Muscle of leg (tissue), 11 donors: ENCODE results near the gene NFAT5. TPM values are rescaled to one million over a fixed set of nuclear protein-coding genes. Genes with fewer than 3 reads are reported as not detected.

Source experiments
- DNase-seq: peaks from one replicate; pipeline ENCODE4 v3.0.0; 2013
- H3K27ac ChIP-seq: one replicate; pipeline ENCODE4 v1.5.1; 2013; ENCODE audit warnings: mild to moderate bottlenecking, low read length, control low read depth
- H3K27me3 ChIP-seq: one replicate; pipeline ENCODE4 v1.6.1; 2013; ENCODE audit warnings: low read length; ENCODE audit not compliant: control insufficient read depth, insufficient read depth
- H3K36me3 ChIP-seq: one replicate; pipeline ENCODE4 v1.6.1; 2013; ENCODE audit warnings: low read length; ENCODE audit not compliant: control insufficient read depth, insufficient read depth
- H3K4me1 ChIP-seq: one replicate; pipeline ENCODE4 v1.6.1; 2013; ENCODE audit warnings: low read length; ENCODE audit not compliant: control insufficient read depth, insufficient read depth
- H3K4me3 ChIP-seq: one replicate; pipeline ENCODE4 v1.5.1; 2013; ENCODE audit warnings: low read length, control low read depth
- H3K9me3 ChIP-seq: replicated peaks from 2 replicates; pipeline ENCODE4 v1.6.1; 2013; ENCODE audit warnings: low read depth, low read length; ENCODE audit not compliant: control insufficient read depth
- WGBS: methylation state at CpG from one replicate; pipeline ENCODE4 v1.1.5; 2013; ENCODE audit warnings: missing lambda C conversion rate; ENCODE audit not compliant: insufficient coverage; 5-methylcytosine and 5-hydroxymethylcytosine counted together
- polyA plus RNA-seq, 8 donors: library from polyadenylated mRNA; unstranded; fragments of 120-200 nt; gene quantifications; one replicate each; pipeline versions ENCODE4 v1.2.1 to v1.2.3, GENCODE V29; 2013; ENCODE audit warnings: inconsistent platforms in 1 of 8, low replicate concordance in 1 of 8; ENCODE audit not compliant: insufficient read length in 8 of 8, insufficient read depth in 1 of 8
- total RNA-seq: library from RNA; stranded (reverse); fragments of 120-200 nt; gene quantifications from one replicate; pipeline ENCODE4 v1.2.4, GENCODE V29; 2013

The NFAT5 gene
- total and polyA plus RNA-seq, 9 donors = 8.2 to 21.1 (median 12.8) TPM

DNA sequence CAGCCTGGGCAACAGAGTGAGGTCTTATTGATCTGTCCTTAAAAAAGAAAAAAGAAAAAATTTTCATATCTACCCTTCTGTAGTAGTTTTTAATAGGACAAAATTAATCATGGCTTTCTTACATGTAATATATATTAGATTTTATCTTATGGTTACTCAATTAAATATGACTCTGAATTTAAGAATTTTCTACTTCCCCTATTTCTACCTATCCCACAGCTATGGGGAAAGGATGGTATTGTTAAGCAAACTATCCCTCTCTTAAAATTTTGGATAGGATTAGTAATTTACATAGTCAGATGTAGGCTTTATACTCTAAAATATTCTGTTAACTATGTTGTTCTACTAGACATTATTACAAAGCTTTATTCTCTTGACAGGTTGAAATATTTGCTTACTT, 98.1 kb downstream of the NFAT5 start:
- no peak overlapping the region for H3K4me3 ChIP-seq
- peaks cover 14% of the 10 kb centered on the region for H3K36me3 ChIP-seq
- no peak overlapping the region for H3K27ac ChIP-seq
- H3K27me3 ChIP-seq = no peaks in the 10 kb centered on the region
- H3K9me3 ChIP-seq = no peaks in the 10 kb centered on the region
- no peak for DNase-seq
- H3K4me1 ChIP-seq = no peaks in the 10 kb centered on the region

DNA sequence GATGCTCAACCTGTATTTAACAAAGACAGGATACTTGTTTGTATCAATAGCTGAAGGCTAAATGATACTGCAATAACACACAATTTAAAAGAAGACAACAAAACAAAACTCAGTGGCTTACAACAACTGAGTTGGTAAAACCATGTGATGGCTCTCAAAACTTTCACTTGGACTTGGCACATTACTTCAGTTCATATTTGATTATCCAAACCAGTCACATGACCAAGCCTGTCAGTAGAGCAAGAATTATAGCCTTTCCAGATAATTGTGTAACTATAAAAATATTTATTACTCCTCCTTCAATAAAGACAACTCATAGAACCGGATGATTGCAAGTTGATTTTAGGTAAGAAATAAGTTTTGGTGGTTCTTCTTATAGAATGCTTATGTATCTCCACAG, 103.8 kb downstream of the NFAT5 start:
- Histone ChIP-seq H3K27ac (no peak overlapping the region), H3K9me3 (no peaks in the 10 kb centered on the region), H3K27me3 (no peaks in the 10 kb centered on the region), H3K4me3 (no peak overlapping the region), H3K4me1 (no peaks in the 10 kb centered on the region), H3K36me3 (peaks cover 21% of the 10 kb centered on the region)
- DNase-seq = no peak
- no CpG with 5 or more reads among the region's 1 CpG for WGBS

DNA sequence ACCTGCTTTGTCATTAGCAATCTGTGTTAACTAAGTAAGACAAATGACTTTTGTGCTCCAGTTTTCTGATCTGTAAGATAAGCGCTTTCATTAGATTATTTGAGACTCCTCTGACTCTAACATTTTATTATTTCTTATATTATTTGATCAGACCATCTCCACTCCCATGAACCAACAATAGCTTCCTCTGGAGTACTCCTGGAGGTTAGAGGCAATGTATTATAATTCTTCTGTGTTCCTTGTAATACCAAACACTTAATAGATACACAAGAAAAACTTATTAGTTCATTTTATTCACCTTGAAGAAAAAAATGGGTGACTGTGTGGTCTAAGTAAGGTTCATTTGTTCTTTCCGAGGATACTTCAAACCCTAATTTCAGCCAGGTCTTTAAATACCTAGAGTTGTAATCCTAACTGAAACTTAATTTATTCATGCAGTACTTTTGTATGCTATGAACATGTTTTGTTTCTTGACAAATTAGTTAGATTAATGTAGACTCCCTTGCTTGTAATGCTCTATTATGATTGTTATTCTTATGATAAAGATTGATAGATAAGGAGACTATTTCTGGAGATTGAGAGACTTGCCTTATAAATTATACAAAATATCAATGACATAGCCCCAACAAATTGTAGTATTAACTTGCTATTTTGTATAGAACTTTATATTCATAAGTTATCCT, 106.7 kb downstream of the NFAT5 start:
- Histone ChIP-seq H3K4me3 (no peak overlapping the region), H3K9me3 (no peaks in the 10 kb centered on the region), H3K4me1 (no peaks in the 10 kb centered on the region), H3K27ac (no peak overlapping the region), H3K36me3 (peaks cover 20% of the 10 kb centered on the region), H3K27me3 (no peaks in the 10 kb centered on the region)
- no peak for DNase-seq
- WGBS = no CpG with 5 or more reads among the region's 2 CpGs

DNA sequence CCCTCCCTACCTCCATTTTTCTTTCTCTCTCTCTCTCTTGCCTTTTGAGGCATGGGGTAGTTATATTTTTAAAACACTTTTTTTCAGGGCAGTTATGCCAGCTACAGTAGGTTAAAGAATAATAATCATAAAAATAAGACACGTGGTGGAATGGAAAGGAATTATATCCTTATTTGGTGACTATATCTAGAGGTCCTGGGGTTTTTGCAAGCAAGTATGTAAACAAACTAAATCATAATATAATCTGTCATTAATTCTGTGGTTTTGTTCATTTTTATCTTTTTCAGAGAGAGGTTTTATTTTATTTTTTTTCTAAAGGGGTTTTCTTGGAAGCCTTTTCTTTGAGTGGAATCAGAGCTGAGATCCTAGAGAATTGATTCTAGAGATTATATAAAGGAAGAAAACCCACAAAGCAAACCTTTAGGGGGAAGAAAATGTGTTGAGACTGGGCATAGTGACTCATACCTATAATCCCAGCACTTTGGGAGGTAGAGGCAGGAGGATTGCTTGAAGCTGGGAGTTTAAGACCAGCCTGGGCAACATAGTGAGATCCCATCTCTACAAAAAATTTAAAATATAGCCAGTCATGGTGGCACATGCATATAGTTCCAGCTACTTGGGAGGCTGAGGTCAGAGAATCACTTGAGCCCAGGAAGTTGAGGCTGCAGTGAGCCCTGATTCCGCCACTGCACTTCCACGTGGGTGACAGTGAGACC, 107.4 kb downstream of the NFAT5 start:
- no peak for DNase-seq
- no peaks in the 10 kb centered on the region for H3K27me3 ChIP-seq
- no peak overlapping the region for H3K27ac ChIP-seq
- WGBS = no CpG with 5 or more reads among the region's 3 CpGs
- no peaks in the 10 kb centered on the region for H3K4me1 ChIP-seq
- H3K9me3 ChIP-seq = no peaks in the 10 kb centered on the region
- H3K36me3 ChIP-seq = peaks cover 25% of the 10 kb centered on the region
- H3K4me3 ChIP-seq = no peak overlapping the region

DNA sequence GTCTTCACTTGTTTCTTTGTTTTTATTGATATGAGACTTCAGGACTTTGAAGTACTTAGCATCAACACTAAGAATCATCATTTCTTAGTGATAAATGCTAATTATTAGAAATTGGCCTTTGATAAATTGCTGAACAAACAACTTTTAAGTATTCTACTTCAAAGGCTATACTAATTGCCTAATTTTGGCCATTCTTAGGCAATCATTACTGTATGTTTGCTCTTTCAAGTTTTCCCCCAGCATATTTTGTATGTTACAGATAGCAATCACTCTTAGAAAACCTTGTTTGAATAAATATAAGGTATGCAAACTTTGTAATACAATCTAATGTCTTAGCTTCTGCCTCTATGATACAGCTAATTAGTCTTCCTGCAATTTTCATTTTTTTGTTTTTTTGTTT, 114.6 kb downstream of the NFAT5 start:
- Histone ChIP-seq H3K4me3 (no peak overlapping the region), H3K36me3 (peaks cover 26% of the 10 kb centered on the region), H3K27me3 (no peaks in the 10 kb centered on the region), H3K4me1 (no peaks in the 10 kb centered on the region), H3K27ac (no peak overlapping the region), H3K9me3 (no peaks in the 10 kb centered on the region)
- no peak for DNase-seq

DNA sequence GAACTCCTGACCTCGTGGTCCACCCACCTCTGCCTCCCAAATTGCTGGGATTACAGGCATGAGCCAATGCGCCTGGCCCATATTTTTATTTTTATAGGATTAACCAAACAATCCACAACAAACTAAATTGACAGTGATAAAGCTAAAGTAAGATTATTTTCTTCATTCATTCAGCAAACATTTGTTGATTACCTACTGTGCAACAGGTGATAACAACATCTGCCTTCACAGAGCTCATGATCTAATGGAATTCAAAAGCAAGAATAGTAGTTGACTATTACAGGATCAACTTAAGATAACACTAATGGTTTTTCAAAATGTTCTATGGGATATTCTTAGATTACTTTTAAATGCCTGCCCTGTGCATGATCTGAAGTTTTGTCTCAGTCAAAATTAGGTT, 122.8 kb downstream of the NFAT5 start:
- peaks cover 27% of the 10 kb centered on the region for H3K36me3 ChIP-seq
- WGBS = no CpG with 5 or more reads among the region's 2 CpGs

DNA sequence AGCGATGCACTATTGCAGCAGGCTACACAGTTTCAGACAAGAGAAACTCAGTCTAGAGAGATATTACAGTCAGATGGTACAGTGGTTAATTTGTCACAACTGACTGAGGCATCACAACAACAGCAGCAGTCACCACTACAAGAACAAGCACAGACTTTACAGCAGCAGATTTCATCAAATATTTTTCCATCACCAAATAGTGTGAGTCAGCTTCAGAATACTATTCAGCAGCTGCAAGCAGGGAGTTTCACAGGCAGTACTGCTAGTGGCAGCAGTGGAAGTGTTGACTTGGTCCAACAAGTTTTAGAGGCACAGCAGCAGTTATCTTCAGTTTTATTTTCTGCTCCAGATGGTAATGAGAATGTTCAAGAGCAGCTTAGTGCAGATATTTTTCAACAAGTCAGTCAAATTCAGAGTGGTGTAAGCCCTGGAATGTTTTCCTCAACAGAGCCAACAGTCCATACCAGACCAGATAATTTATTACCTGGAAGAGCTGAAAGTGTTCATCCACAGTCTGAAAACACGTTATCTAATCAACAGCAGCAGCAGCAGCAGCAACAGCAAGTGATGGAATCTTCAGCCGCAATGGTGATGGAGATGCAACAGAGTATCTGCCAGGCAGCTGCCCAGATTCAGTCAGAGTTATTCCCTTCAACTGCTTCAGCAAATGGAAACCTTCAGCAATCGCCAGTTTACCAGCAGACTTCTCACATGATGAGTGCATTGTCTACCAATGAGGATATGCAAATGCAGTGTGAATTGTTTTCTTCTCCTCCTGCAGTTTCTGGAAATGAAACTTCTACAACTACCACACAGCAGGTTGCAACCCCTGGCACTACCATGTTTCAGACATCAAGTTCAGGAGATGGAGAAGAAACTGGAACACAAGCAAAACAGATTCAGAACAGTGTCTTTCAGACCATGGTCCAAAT, 126.5 kb downstream of the NFAT5 start:
- no peaks in the 10 kb centered on the region for H3K4me1 ChIP-seq
- no peak for DNase-seq
- 88% methylated on average over 2 of the region's 4 CpGs for WGBS
- no peak overlapping the region for H3K4me3 ChIP-seq
- H3K9me3 ChIP-seq = no peaks in the 10 kb centered on the region
- no peaks in the 10 kb centered on the region for H3K27me3 ChIP-seq
- no peak overlapping the region for H3K27ac ChIP-seq
- H3K36me3 ChIP-seq = peaks cover 36% of the 10 kb centered on the region

More for the DNA sequence above, 122.8 kb downstream of the NFAT5 start:
- Histone ChIP-seq H3K4me1 (no peaks in the 10 kb centered on the region), H3K27ac (no peak overlapping the region), H3K27me3 (no peaks in the 10 kb centered on the region), H3K4me3 (no peak overlapping the region), H3K9me3 (no peaks in the 10 kb centered on the region)
- DNase-seq = no peak

DNA sequence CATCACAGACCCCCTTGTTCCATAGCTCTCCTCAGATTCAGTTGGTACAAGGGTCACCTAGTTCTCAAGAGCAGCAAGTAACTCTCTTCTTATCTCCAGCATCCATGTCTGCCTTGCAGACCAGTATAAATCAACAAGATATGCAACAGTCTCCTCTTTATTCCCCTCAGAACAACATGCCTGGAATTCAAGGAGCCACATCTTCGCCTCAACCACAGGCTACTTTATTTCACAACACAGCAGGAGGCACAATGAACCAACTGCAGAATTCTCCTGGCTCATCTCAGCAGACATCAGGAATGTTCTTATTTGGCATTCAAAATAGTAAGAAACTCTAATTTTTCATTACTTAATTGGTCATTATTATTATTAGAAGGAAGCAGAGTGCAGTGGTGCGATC, 128.2 kb downstream of the NFAT5 start:
- no peaks in the 10 kb centered on the region for H3K4me1 ChIP-seq
- no peaks in the 10 kb centered on the region for H3K9me3 ChIP-seq
- DNase-seq = no peak
- no CpG with 5 or more reads among the region's 2 CpGs for WGBS
- no peak overlapping the region for H3K27ac ChIP-seq
- H3K36me3 ChIP-seq = peaks cover 38% of the 10 kb centered on the region
- no peak overlapping the region for H3K4me3 ChIP-seq
- no peaks in the 10 kb centered on the region for H3K27me3 ChIP-seq

DNA sequence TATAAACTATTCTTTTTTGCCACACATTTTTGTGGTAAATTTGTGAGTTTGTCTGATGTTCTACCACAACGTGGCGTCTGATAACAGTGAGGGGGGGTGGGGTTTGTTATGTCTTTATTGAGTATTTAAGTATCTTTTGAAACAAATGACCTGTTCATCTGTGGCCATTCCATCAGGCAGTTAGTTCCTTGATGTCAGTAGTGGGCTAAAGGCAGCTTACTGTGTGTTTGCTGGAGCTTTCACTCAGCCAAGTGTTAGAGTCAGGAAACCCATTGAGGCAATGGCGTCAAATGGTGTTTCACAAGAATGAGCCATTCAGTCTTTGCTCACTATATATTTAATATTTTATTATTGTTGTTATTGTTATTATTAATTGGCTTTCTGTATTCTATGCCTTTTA, 132.6 kb downstream of the NFAT5 start:
- Histone ChIP-seq H3K9me3 (no peaks in the 10 kb centered on the region), H3K27ac (no peak overlapping the region), H3K4me1 (no peaks in the 10 kb centered on the region), H3K27me3 (no peaks in the 10 kb centered on the region), H3K36me3 (peaks cover 20% of the 10 kb centered on the region), H3K4me3 (no peak overlapping the region)
- DNase-seq = no peak
- 90% methylated on average over 2 of the region's 3 CpGs for WGBS

DNA sequence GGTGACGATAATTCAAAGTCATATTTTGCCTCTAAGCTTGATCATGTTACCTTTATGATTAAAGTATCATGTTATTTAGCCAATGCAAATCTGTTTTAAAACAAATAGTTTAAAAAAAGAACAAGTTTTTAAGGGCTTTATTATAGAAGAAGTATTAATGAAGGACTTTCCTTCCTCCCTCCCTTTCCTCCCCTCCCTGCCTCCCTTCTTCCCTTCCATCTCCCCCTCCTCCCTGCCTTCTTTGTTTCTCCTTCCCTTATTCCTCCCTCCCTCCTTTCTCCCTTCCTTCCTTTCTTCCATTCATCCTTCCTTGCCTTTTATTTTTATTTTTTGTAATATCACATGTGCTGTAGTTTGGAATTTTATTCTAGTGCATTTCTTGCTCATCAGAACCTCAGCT, 134.1 kb downstream of the NFAT5 start:
- no peaks in the 10 kb centered on the region for H3K4me1 ChIP-seq
- no CpG with 5 or more reads among the region's 1 CpG for WGBS
- peaks cover 10% of the 10 kb centered on the region for H3K36me3 ChIP-seq
- DNase-seq = no peak
- no peaks in the 10 kb centered on the region for H3K27me3 ChIP-seq
- no peak overlapping the region for H3K4me3 ChIP-seq
- H3K9me3 ChIP-seq = no peaks in the 10 kb centered on the region
- no peak overlapping the region for H3K27ac ChIP-seq
